Measurements from ENCODE around the gene SGCG.

Gene SGCG

DNA sequence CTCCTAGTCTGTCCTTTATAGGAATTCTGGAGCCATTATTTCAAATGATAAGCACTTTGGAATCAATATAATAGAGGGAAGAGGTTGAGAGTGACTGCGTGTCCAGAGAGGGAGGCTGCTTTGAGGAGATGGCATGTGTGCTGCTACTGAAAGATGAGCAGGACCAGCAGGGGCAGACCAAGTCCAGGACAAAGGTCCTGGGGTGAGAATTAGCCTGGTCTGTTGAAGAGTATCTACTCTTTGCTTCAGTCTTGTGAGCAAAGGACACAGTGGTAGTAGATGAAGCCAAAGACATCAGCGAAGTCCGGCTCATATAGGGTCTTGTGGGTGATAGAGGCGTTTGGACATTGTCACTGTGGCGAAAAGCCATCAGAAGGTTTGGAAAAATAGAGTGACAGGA lies 21.1 kb downstream of the SGCG start:
- TF ChIP-seq POU6F1 (CRISPR knock-in tag; IDR thresholded peaks at IDR 0.05; ENCODE audit: borderline replicate concordance, low read depth) (no peak), TOX (CRISPR knock-in tag; IDR thresholded peaks at IDR 0.05; ENCODE audit: borderline replicate concordance) (no peak), SNAI2 (CRISPR knock-in tag; IDR thresholded peaks at IDR 0.05) (no peak), ESRRG (CRISPR knock-in tag; IDR thresholded peaks at IDR 0.05) (no peak), ZNF8 (CRISPR knock-in tag; IDR thresholded peaks at IDR 0.05) (no peak), RARB (CRISPR knock-in tag; IDR thresholded peaks at IDR 0.05) (no peak), ZFP30 (CRISPR knock-in tag; IDR thresholded peaks at IDR 0.05) (no peak), ZC3H10 (CRISPR knock-in tag; IDR thresholded peaks at IDR 0.05) (no peak), PPARA (CRISPR knock-in tag; IDR thresholded peaks at IDR 0.05; ENCODE audit: borderline replicate concordance) (no peak), ISL1 (CRISPR knock-in tag; IDR thresholded peaks at IDR 0.05) (no peak), ZNF565 (CRISPR knock-in tag; conservative IDR thresholded peaks at IDR 0.05; ENCODE audit: low read depth) (no peak), CSDC2 (CRISPR knock-in tag; IDR thresholded peaks at IDR 0.05) (no peak)
- TF ChIP-seq, protein P1, sequence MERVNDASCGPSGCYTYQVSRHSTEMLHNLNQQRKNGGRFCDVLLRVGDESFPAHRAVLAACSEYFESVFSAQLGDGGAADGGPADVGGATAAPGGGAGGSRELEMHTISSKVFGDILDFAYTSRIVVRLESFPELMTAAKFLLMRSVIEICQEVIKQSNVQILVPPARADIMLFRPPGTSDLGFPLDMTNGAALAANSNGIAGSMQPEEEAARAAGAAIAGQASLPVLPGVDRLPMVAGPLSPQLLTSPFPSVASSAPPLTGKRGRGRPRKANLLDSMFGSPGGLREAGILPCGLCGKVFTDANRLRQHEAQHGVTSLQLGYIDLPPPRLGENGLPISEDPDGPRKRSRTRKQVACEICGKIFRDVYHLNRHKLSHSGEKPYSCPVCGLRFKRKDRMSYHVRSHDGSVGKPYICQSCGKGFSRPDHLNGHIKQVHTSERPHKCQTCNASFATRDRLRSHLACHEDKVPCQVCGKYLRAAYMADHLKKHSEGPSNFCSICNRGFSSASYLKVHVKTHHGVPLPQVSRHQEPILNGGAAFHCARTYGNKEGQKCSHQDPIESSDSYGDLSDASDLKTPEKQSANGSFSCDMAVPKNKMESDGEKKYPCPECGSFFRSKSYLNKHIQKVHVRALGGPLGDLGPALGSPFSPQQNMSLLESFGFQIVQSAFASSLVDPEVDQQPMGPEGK (CRISPR knock-in tag; IDR thresholded peaks at IDR 0.05; ENCODE audit: borderline replicate concordance) = no peak
- no peak for ATAC-seq

DNA sequence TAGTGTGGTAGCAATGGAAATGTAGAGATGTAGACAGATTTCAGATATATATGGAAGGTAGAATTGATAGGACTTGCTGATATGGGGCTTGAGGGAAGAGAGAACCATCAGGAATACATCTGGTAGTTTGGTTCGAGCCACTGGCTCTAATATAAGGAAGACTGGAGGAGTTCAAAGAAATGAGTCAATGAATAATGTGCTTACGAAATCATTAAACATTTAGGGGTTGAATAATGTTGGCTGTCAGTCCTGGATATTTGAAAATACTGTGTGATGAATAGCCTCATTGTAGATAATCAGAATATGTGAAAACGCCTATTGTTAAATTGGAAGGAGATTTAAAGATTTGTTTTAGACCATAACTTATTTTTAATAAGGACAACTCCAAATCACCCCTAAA lies 21.6 kb downstream of the SGCG start:
- ATAC-seq = no peak
- TF ChIP-seq TCF4 (CRISPR knock-in tag; IDR thresholded peaks at IDR 0.05; ENCODE audit: borderline replicate concordance) (no peak), ZNF565 (CRISPR knock-in tag; conservative IDR thresholded peaks at IDR 0.05; ENCODE audit: low read depth) (no peak), PPARA (CRISPR knock-in tag; IDR thresholded peaks at IDR 0.05; ENCODE audit: borderline replicate concordance) (no peak), ZFP3 (CRISPR knock-in tag; IDR thresholded peaks at IDR 0.05) (no peak), BACH2 (CRISPR knock-in tag; IDR thresholded peaks at IDR 0.05; ENCODE audit: borderline replicate concordance) (no peak), TOX (CRISPR knock-in tag; IDR thresholded peaks at IDR 0.05; ENCODE audit: borderline replicate concordance) (no peak), ZFP30 (CRISPR knock-in tag; IDR thresholded peaks at IDR 0.05) (no peak), ESRRG (CRISPR knock-in tag; IDR thresholded peaks at IDR 0.05) (no peak), SNAI2 (CRISPR knock-in tag; IDR thresholded peaks at IDR 0.05) (no peak), POU6F1 (CRISPR knock-in tag; IDR thresholded peaks at IDR 0.05; ENCODE audit: borderline replicate concordance, low read depth) (no peak), RARB (CRISPR knock-in tag; IDR thresholded peaks at IDR 0.05) (no peak), OSR1 (CRISPR knock-in tag; IDR thresholded peaks at IDR 0.05) (no peak), ZNF70 (CRISPR knock-in tag; IDR thresholded peaks at IDR 0.05) (no peak), ZC3H10 (CRISPR knock-in tag; IDR thresholded peaks at IDR 0.05) (no peak), ISL1 (CRISPR knock-in tag; IDR thresholded peaks at IDR 0.05) (no peak)
- TF ChIP-seq, protein P2, sequence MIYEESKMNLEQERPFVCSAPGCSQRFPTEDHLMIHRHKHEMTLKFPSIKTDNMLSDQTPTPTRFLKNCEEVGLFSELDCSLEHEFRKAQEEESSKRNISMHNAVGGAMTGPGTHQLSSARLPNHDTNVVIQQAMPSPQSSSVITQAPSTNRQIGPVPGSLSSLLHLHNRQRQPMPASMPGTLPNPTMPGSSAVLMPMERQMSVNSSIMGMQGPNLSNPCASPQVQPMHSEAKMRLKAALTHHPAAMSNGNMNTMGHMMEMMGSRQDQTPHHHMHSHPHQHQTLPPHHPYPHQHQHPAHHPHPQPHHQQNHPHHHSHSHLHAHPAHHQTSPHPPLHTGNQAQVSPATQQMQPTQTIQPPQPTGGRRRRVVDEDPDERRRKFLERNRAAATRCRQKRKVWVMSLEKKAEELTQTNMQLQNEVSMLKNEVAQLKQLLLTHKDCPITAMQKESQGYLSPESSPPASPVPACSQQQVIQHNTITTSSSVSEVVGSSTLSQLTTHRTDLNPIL (CRISPR knock-in tag; IDR thresholded peaks at IDR 0.05; ENCODE audit: low read depth) = no peak
- TF ChIP-seq, protein P3, sequence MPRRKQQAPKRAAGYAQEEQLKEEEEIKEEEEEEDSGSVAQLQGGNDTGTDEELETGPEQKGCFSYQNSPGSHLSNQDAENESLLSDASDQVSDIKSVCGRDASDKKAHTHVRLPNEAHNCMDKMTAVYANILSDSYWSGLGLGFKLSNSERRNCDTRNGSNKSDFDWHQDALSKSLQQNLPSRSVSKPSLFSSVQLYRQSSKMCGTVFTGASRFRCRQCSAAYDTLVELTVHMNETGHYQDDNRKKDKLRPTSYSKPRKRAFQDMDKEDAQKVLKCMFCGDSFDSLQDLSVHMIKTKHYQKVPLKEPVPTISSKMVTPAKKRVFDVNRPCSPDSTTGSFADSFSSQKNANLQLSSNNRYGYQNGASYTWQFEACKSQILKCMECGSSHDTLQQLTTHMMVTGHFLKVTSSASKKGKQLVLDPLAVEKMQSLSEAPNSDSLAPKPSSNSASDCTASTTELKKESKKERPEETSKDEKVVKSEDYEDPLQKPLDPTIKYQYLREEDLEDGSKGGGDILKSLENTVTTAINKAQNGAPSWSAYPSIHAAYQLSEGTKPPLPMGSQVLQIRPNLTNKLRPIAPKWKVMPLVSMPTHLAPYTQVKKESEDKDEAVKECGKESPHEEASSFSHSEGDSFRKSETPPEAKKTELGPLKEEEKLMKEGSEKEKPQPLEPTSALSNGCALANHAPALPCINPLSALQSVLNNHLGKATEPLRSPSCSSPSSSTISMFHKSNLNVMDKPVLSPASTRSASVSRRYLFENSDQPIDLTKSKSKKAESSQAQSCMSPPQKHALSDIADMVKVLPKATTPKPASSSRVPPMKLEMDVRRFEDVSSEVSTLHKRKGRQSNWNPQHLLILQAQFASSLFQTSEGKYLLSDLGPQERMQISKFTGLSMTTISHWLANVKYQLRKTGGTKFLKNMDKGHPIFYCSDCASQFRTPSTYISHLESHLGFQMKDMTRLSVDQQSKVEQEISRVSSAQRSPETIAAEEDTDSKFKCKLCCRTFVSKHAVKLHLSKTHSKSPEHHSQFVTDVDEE (CRISPR knock-in tag; IDR thresholded peaks at IDR 0.05) = no peak

- ATAC-seq = no peak
- no peak for TF ChIP-seq RARB (CRISPR knock-in tag; IDR thresholded peaks at IDR 0.05)
- TF ChIP-seq SNAI2 (CRISPR knock-in tag; IDR thresholded peaks at IDR 0.05) = no peak
- TF ChIP-seq, protein P1 (CRISPR knock-in tag; IDR thresholded peaks at IDR 0.05; ENCODE audit: borderline replicate concordance) = no peak
- no peak for TF ChIP-seq ZFP30 (CRISPR knock-in tag; IDR thresholded peaks at IDR 0.05)
- TF ChIP-seq ZNF565 (CRISPR knock-in tag; conservative IDR thresholded peaks at IDR 0.05; ENCODE audit: low read depth) = no peak
- no peak for TF ChIP-seq GLIS3 (CRISPR knock-in tag; IDR thresholded peaks at IDR 0.05)
- TF ChIP-seq ZC3H10 (CRISPR knock-in tag; IDR thresholded peaks at IDR 0.05) = no peak
- no peak for TF ChIP-seq ZNF70 (CRISPR knock-in tag; IDR thresholded peaks at IDR 0.05)
- TF ChIP-seq ZFP3 (CRISPR knock-in tag; IDR thresholded peaks at IDR 0.05) = no peak
- TF ChIP-seq OSR1 (CRISPR knock-in tag; IDR thresholded peaks at IDR 0.05) = no peak
- TF ChIP-seq ARNTL (CRISPR knock-in tag; IDR thresholded peaks at IDR 0.05; ENCODE audit: borderline replicate concordance, low read depth) = no peak
- TF ChIP-seq, protein P2 (CRISPR knock-in tag; IDR thresholded peaks at IDR 0.05; ENCODE audit: low read depth) = no peak
These were observed 22.7 kb downstream of the SGCG start for GRCh38 chr13:23203516-23203915.
